Stomach smooth muscle (tissue), 2 donors: ENCODE results near the gene CKAP2L.
A peak's percentile ranks its signal among the peaks of the same experiment; 100 is the strongest.

ENCODE experiments used
- H3K27ac ChIP-seq: one replicate; pipeline ENCODE4 v1.7.0; 2013; ENCODE audit warnings: mild to moderate bottlenecking, low read length, inconsistent platforms
- H3K27me3 ChIP-seq, 2 donors: one replicate each; pipeline ENCODE4 v1.7.0; 2013; ENCODE audit warnings: low read length in 2 of 2; ENCODE audit not compliant: insufficient read depth in 2 of 2, control insufficient read depth in 1 of 2
- H3K36me3 ChIP-seq, 2 donors: one replicate each; pipeline ENCODE4 v1.7.0; 2013; ENCODE audit warnings: low read length in 2 of 2; ENCODE audit not compliant: control insufficient read depth in 2 of 2, insufficient read depth in 2 of 2
- H3K4me1 ChIP-seq: one replicate; pipeline ENCODE4 v1.7.0; 2013; ENCODE audit warnings: low read length; ENCODE audit not compliant: control insufficient read depth, insufficient read depth
- H3K4me3 ChIP-seq, 2 donors: one replicate each; pipeline ENCODE4 v1.7.0; 2013; ENCODE audit warnings: low read length in 2 of 2
- H3K9ac ChIP-seq, 2 donors: one replicate each; pipeline ENCODE4 v1.7.0; 2013; ENCODE audit warnings: low read length in 2 of 2, mild to moderate bottlenecking in 1 of 2
- H3K9me3 ChIP-seq, 2 donors: one replicate each; pipeline ENCODE4 v1.7.0; 2013; ENCODE audit warnings: low read length in 2 of 2; ENCODE audit not compliant: control insufficient read depth in 2 of 2
- donor health status: healthy.
- donor health status: Pancreatic carcinoma.

CKAP2L gene

DNA sequence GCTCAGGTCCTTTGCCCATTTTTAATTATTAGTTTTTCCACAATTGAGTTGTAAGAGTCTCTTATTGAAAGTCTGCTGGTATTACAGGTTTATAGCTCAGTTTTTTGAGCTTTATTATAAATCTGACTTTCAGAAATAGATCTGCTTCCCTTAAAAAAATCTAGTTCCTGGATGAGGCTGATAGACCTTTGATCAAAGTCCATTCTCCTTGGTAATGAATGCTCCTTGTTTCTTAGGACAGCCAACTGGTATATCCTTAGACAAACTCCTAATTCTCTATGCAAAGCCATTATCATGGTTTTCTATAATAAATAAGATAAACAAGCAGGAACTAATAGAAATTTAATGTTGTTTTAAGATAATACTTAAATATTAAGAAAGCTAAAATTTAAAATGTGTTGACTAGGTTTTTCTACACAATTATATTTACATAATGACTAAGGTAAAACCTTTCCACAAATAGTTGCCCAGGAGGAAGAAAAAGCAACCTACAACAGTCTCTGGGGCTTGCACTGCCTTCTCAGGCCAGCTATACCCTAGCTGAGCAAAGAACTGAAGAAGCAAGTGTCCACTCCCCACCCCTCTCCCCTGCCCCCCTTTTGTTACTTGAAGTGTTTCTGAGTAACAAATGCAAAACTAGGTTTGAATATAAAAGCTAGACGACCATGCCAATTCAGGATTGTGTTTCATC, 26.7 kb downstream of the CKAP2L start:
- Histone ChIP-seq H3K36me3 (no peaks in the 10 kb centered on the region), H3K4me1 (no peaks in the 10 kb centered on the region), H3K9ac (no peak overlapping the region), H3K27ac (no peak overlapping the region), H3K9me3 (no peaks in the 10 kb centered on the region), H3K4me3 (no peak overlapping the region), H3K27me3 (no peaks in the 10 kb centered on the region)

DNA sequence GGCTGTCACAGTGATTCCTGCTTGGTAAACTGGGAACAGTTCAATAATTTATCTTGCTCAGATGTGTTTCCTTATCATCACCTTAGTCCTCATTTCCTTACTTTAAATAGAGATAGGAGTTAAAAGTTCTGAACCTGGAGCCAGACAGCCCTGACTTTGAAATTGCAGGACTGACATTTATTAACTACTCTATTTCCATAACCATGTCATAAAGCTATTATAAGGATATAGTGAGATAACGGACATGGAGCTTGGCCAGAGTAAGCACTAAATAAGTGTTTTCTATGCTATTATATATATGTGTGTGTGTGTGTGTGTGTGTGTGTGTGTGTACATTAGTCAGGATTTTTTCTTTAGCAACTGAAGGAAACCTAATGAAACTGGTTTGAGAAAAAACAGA, 30.5 kb downstream of the CKAP2L start:
- Histone ChIP-seq H3K27ac (no peak overlapping the region), H3K27me3 (no peaks in the 10 kb centered on the region), H3K4me3 (no peak overlapping the region), H3K4me1 (no peaks in the 10 kb centered on the region), H3K9ac (no peak overlapping the region), H3K36me3 (no peaks in the 10 kb centered on the region), H3K9me3 (no peaks in the 10 kb centered on the region)

GRCh38 chr2:112733456-112733855, 31.0 kb downstream of the CKAP2L start:
- Histone ChIP-seq H3K4me3 (no peak overlapping the region), H3K27me3 (no peaks in the 10 kb centered on the region), H3K9ac (no peak overlapping the region), H3K36me3 (no peaks in the 10 kb centered on the region), H3K27ac (no peak overlapping the region), H3K9me3 (no peaks in the 10 kb centered on the region), H3K4me1 (no peaks in the 10 kb centered on the region)

DNA sequence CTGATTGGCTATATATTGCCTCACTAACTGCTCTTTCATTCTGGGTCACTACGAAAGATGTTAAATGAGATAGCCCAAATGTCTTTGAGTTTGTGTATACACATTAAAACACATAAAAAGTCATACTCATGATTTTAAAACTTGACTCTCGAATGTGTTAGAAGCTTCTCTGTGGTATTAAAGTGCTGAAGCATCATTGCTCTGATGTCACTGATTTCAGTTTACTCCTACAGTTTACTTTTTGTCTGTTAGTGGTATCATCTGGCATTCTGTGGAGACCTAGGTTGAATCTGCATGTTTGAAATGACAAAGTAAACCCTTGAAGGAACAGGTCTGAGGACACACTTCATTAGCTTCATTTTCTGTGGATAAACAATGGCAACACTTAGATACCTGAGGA, 32.9 kb downstream of the CKAP2L start:
- H3K4me1 ChIP-seq: peaks cover 5% of the 10 kb centered on the region
- no peak overlapping the region for H3K4me3 ChIP-seq
- no peaks in the 10 kb centered on the region for H3K9me3 ChIP-seq
- no peak overlapping the region for H3K9ac ChIP-seq
- H3K27me3 ChIP-seq: peaks cover 0 to 3% of the 10 kb centered on the region in 2 donors
- H3K27ac ChIP-seq: no peak overlapping the region
- H3K36me3 ChIP-seq: no peaks in the 10 kb centered on the region

DNA sequence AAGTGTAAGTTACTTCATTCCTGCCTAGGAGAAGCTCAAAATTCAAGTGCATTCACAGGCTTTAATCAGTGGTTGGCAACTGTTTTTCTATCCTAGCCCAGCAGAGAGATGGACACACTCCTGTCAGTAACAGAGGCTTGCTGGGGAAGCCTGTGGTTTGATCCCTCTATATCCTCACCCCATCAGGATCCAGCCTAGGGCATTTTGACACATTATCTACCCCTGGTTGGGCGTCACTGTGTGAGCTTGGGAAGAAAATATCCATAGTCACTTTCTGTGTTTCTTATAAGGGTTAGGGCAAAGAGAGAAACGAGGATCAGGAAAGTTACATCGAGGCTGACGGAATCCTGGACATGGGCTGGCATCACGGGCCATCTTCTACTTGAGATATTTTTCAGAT, 33.6 kb downstream of the CKAP2L start:
- Histone ChIP-seq H3K27me3 (peaks cover 0 to 3% of the 10 kb centered on the region in 2 donors), H3K27ac (no peak overlapping the region), H3K9me3 (no peaks in the 10 kb centered on the region), H3K4me1 (peaks cover 6% of the 10 kb centered on the region), H3K4me3 (no peak overlapping the region), H3K9ac (no peak overlapping the region), H3K36me3 (no peaks in the 10 kb centered on the region)

DNA sequence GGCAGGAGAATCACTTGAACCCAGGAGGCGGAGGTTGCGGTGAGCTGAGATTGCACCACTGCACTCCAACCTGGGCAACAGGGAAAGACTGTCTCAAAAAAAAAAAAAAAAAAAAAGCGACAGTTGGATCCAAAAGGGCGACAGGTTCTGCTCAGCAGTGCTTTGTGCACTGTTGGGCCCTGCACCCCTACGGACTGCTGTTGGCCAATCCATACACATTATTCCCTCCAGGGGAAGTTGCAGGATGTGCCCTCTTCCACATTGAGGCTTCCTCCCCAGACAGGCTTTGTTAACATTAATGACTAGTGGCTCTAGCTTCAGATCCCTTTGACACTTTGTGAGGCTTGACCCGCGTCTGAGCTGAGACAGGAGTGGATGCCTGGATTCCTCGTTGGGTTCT, 34.2 kb downstream of the CKAP2L start:
- Histone ChIP-seq H3K36me3 (no peaks in the 10 kb centered on the region), H3K27me3 (peaks cover 0 to 3% of the 10 kb centered on the region in 2 donors), H3K9me3 (no peaks in the 10 kb centered on the region), H3K9ac (no peak overlapping the region), H3K27ac (no peak overlapping the region), H3K4me3 (no peak overlapping the region), H3K4me1 (peaks cover 6% of the 10 kb centered on the region)

DNA sequence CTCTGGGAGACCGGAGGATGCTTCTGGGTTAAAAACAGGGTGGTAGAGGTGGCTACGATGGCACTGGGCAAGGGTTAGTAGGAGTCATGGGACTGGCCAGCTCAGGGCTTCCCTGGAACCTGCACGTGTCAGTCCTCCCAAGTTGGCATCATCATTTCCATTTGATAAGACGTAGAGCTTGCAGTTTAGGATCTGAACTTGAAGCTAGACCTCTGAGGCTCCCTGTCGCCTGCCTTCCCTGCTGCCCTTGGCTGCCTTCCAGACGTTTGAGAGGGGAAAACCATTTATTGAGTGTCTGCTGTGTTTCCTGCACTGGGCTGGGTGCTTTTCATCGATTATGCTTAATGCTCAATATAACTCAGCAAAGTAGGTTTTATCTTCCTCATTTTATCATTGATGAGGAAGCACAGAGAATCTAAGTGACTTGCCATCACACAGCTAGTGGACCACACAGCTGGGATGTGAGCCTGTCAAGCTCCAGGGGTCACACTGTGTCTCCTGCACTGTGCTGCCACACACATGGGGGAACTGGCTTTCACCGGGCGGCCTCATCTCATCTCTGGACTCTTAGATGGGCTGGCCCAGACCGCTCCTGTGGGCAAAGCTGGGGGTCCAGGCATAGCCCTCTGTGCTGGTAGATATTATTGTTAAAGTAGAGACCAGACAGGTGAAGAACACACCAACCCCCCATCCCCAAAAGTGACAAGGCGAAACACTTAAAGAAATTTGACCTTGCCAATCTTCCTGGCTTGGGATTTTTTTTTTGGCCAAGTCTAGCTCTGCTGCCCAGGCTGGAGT, 35.8 kb downstream of the CKAP2L start:
- H3K27ac ChIP-seq: no peak overlapping the region
- H3K27me3 ChIP-seq: peaks cover 0 to 3% of the 10 kb centered on the region in 2 donors
- H3K36me3 ChIP-seq: no peaks in the 10 kb centered on the region
- peaks cover 6% of the 10 kb centered on the region for H3K4me1 ChIP-seq
- no peaks in the 10 kb centered on the region for H3K9me3 ChIP-seq
- no peak overlapping the region for H3K4me3 ChIP-seq
- no peak overlapping the region for H3K9ac ChIP-seq

DNA sequence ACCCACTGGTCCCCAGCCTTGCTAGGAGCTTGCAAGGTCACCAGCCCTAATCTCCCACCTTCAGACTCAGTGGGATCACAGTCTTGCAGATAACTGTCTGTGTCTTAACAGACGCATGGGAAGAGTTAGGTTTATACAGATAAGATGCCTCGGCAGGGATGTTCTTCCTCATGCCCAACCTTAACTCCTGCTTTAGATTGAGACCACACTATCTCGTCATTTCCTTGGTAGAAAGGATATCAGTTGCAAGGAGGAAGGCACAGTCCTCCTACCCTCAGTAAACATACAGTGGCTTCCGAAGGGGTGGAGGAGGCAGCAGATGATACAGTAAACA, 36.4 kb downstream of the CKAP2L start:
- Histone ChIP-seq H3K27me3 (peaks cover 0 to 3% of the 10 kb centered on the region in 2 donors), H3K36me3 (no peaks in the 10 kb centered on the region), H3K9me3 (no peaks in the 10 kb centered on the region), H3K27ac (no peak overlapping the region), H3K9ac (no peak overlapping the region), H3K4me3 (no peak overlapping the region), H3K4me1 (peaks cover 6% of the 10 kb centered on the region)

GRCh38 chr2:112727276-112728028, 37.0 kb downstream of the CKAP2L start:
- no peak overlapping the region for H3K9ac ChIP-seq
- no peak overlapping the region for H3K27ac ChIP-seq
- H3K4me3 ChIP-seq: no peak overlapping the region
- H3K36me3 ChIP-seq: no peaks in the 10 kb centered on the region
- H3K9me3 ChIP-seq: no peaks in the 10 kb centered on the region
- peaks cover 0 to 3% of the 10 kb centered on the region in 2 donors for H3K27me3 ChIP-seq
- H3K4me1 ChIP-seq: peaks cover 6% of the 10 kb centered on the region

- Histone ChIP-seq H3K4me3 (no peak overlapping the region), H3K27me3 (peaks cover 0 to 3% of the 10 kb centered on the region in 2 donors), H3K9me3 (no peaks in the 10 kb centered on the region), H3K36me3 (no peaks in the 10 kb centered on the region), H3K9ac (peak overlapping the region in 1 of 2 donors; percentile 10), H3K27ac (no peak overlapping the region), H3K4me1 (peaks cover 6% of the 10 kb centered on the region)
Measured at GRCh38 chr2:112726487-112727190, 37.8 kb downstream of the CKAP2L start.
